ENCODE data around the gene THOP1.

Gene THOP1

DNA sequence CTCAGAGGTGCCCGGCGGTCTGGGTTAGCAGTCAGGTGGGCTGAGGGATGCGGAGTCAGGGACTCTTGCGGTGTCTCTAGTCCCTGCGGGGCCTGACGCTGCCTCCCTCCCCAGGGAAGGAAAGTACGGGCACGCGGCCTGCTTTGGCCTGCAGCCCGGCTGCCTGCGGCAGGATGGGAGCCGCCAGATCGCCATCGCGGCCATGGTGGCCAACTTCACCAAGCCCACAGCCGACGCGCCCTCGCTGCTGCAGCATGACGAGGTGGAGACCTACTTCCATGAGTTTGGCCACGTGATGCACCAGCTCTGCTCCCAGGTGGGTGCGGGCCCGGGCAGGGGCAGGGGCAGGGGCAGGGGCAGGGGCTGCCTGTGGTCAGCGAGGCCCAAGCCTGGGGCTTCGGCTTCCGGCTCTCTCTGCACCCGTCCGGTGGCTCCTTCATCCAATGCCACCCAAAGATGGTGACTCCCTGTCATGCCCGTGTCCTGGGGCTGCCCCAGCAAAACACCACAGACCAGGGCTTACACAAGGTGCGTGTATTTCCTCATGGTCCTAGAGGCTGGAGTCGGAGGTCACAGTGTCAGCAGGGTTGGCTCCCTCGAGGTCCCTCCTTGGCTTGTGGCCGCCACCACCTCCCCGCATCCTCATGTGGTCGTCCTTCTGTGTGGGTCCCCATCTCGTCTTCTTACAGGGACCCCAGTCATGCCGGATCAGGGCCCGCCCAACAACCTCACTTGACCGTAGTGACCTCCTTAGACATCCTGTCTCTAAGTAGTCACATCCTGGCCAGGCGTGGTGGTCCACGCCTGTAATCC, 23.0 kb downstream of the THOP1 start:
- TF ChIP-seq, protein P1, sequence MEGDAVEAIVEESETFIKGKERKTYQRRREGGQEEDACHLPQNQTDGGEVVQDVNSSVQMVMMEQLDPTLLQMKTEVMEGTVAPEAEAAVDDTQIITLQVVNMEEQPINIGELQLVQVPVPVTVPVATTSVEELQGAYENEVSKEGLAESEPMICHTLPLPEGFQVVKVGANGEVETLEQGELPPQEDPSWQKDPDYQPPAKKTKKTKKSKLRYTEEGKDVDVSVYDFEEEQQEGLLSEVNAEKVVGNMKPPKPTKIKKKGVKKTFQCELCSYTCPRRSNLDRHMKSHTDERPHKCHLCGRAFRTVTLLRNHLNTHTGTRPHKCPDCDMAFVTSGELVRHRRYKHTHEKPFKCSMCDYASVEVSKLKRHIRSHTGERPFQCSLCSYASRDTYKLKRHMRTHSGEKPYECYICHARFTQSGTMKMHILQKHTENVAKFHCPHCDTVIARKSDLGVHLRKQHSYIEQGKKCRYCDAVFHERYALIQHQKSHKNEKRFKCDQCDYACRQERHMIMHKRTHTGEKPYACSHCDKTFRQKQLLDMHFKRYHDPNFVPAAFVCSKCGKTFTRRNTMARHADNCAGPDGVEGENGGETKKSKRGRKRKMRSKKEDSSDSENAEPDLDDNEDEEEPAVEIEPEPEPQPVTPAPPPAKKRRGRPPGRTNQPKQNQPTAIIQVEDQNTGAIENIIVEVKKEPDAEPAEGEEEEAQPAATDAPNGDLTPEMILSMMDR (IDR thresholded peaks at IDR 0.05; ENCODE audit: low read depth, low read length), result no peak
- no peak for TF ChIP-seq POLR2A (IDR thresholded peaks at IDR 0.05; ENCODE audit: extremely low read depth, insufficient read length)
- TF ChIP-seq MAX (IDR thresholded peaks at IDR 0.05; ENCODE audit: low read depth, low read length), result no peak
- no peak for TF ChIP-seq MYC (IDR thresholded peaks at IDR 0.05; ENCODE audit: low read depth, low read length)
- H3K4me3 ChIP-seq (ENCODE audit: low read depth, low read length), result no peak overlapping the region
- DNase-seq (ENCODE audit: low read depth), result no peak

GRCh38 chr19:2809387-2810140, 24.3 kb downstream of the THOP1 start:
- TF ChIP-seq MYC (IDR thresholded peaks at IDR 0.05; ENCODE audit: low read depth, low read length) (no peak), POLR2A (IDR thresholded peaks at IDR 0.05; ENCODE audit: extremely low read depth, insufficient read length) (no peak), MAX (IDR thresholded peaks at IDR 0.05; ENCODE audit: low read depth, low read length) (no peak)
- TF ChIP-seq, protein P1 (IDR thresholded peaks at IDR 0.05; ENCODE audit: low read depth, low read length), result no peak
- no peak overlapping the region for H3K4me3 ChIP-seq (ENCODE audit: low read depth, low read length)
- no peak for DNase-seq (ENCODE audit: low read depth)

DNA sequence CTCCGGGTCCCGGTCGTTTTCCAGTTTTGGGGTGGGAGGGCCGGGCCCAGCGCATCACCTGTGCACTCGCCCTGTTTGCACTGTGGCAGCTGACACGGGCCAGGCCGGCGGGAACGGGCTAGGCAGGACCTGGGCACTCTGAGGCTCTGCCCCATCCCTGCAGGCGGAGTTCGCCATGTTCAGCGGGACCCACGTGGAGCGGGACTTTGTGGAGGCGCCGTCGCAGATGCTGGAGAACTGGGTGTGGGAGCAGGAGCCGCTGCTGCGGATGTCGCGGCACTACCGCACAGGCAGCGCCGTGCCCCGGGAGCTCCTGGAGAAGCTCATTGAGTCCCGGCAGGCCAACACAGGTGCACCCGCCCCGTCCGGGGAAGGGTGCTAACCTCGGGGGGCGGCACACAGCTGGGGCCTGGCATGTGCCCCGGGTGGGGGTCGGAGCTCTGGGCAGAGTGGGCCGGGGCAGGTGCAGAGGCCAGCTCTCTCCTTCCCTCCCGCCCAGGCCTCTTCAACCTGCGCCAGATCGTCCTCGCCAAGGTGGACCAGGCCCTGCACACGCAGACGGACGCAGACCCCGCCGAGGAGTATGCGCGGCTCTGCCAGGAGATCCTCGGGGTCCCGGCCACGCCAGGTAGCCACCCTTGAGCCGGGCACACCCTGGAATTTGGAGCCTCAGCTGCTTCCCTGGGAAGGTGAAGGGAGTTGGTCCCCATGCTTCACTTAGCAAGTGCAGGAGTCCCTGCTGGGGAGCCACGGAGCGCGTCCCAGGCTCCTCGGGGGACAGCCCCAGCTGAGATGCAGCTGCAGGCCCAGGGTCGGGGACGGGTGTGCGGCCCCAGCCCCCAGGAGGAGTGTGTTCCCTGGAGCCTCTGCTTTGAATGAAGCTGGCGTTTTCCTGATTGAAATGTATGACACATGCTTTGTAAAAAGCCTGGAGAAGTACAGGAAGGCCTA, 25.1 kb downstream of the THOP1 start:
- H3K4me3 ChIP-seq (ENCODE audit: low read depth, low read length), result no peak overlapping the region
- TF ChIP-seq POLR2A (IDR thresholded peaks at IDR 0.05; ENCODE audit: extremely low read depth, insufficient read length), result no peak
- no peak for TF ChIP-seq MAX (IDR thresholded peaks at IDR 0.05; ENCODE audit: low read depth, low read length)
- TF ChIP-seq, protein P1 (IDR thresholded peaks at IDR 0.05; ENCODE audit: low read depth, low read length), result no peak
- no peak for TF ChIP-seq MYC (IDR thresholded peaks at IDR 0.05; ENCODE audit: low read depth, low read length)
- no peak for DNase-seq (ENCODE audit: low read depth)

GRCh38 chr19:2811221-2811722, 26.0 kb downstream of the THOP1 start:
- no peak for DNase-seq (ENCODE audit: low read depth)
- TF ChIP-seq, protein P1 (IDR thresholded peaks at IDR 0.05; ENCODE audit: low read depth, low read length), result no peak
- no peak overlapping the region for H3K4me3 ChIP-seq (ENCODE audit: low read depth, low read length)

GRCh38 chr19:2811735-2812413, 26.6 kb downstream of the THOP1 start:
- TF ChIP-seq, protein P1 (IDR thresholded peaks at IDR 0.05; ENCODE audit: low read depth, low read length), result no peak
- TF ChIP-seq POLR2A (IDR thresholded peaks at IDR 0.05; ENCODE audit: extremely low read depth, insufficient read length), result no peak
- no peak for DNase-seq (ENCODE audit: low read depth)
- no peak overlapping the region for H3K4me3 ChIP-seq (ENCODE audit: low read depth, low read length)

Data from NB4 (cell line).